Peyer's patch (tissue), 4 donors: Measurements from ENCODE around the gene RARG.
A peak's percentile ranks its signal among the peaks of the same experiment; 100 is the strongest.

Experiments
- CTCF ChIP-seq, 6 experiments: fragments of 450-650 bp in 4 of 6; fragments of 200-600 bp in 2 of 6; sonication (generic) in 1 of 6; IDR thresholded peaks; one replicate each; pipeline ENCODE4 v1.5.1; 2017 to 2019; ENCODE audit warnings: antibody characterized with exemption in 6 of 6, mild to moderate bottlenecking in 3 of 6, moderate library complexity in 1 of 6
- POLR2A ChIP-seq, 2 donors: fragments of 450-650 bp; IDR thresholded peaks; one replicate each; pipeline ENCODE4 v1.5.1; 2017; ENCODE audit warnings: antibody characterized with exemption in 2 of 2, mild to moderate bottlenecking in 2 of 2, moderate library complexity in 2 of 2

GRCh38 chr12:53217051-53217930, 14.7 kb downstream of the RARG start:
- no peak for TF ChIP-seq CTCF (IDR thresholded peaks at IDR 0.05)
- TF ChIP-seq POLR2A (IDR thresholded peaks at IDR 0.05): peak in 1 of 2 donors; percentile 18
